Natural killer cell treated with Interleukin-12 subunit alpha and Interleukin-12 subunit beta and Interleukin-15 and Interleukin-18, amount 100 ng/mL, for 72 hours (primary cell): Measurements from ENCODE around the gene LZTFL1. TPM values are rescaled to one million over a fixed set of nuclear protein-coding genes. Genes with fewer than 3 reads are reported as not detected.

Experiments
- ATAC-seq, 2 donors: fragments of 150-1000 bp; cut with Tn5 transposase in 1 of 2; sonication (Bioruptor Pico), chemical (Tn5 transposase) in 1 of 2; 2 replicates each; pipeline ENCODE4 v1.10.0; 2021
- DNase-seq: peaks from one replicate; pipeline ENCODE4 v3.0.0; 2022; ENCODE audit warnings: low spot score
- H3K27ac Mint-ChIP-seq, 2 donors: 1 replicate in 1 of 2; 2 replicates in 1 of 2; pipeline ENCODE4 v1.8.0; 2022; ENCODE audit warnings: mixed read lengths in 2 of 2, mild to moderate bottlenecking in 1 of 2, moderate library complexity in 1 of 2
- H3K27me3 Mint-ChIP-seq, 2 donors: 1 replicate in 1 of 2; 2 replicates in 1 of 2; pipeline ENCODE4 v1.8.0; 2022; ENCODE audit warnings: mixed read lengths in 2 of 2
- H3K36me3 Mint-ChIP-seq: one replicate; pipeline ENCODE4 v1.8.0; 2022; ENCODE audit warnings: mixed read lengths
- H3K4me1 Mint-ChIP-seq, 2 donors: 1 replicate in 1 of 2; 2 replicates in 1 of 2; pipeline ENCODE4 v1.8.0; 2022; ENCODE audit warnings: low read depth in 2 of 2, mixed read lengths in 2 of 2, mild to moderate bottlenecking in 1 of 2
- H3K4me3 Mint-ChIP-seq: one replicate; pipeline ENCODE4 v1.8.0; 2022; ENCODE audit warnings: mixed read lengths
- H3K9me3 Mint-ChIP-seq: 2 replicates; pipeline ENCODE4 v1.8.0; 2022; ENCODE audit warnings: mixed read lengths
- total RNA-seq, 2 donors: library from RNA; stranded (reverse); gene quantifications; one replicate each; pipeline ENCODE4 v1.2.3, GENCODE V29; 2022

The LZTFL1 gene
- total RNA-seq, 2 donors from 2014 or later = 6.7 to 7.1 TPM

- Mint-ChIP-seq H3K36me3 (peaks cover 6% of the 10 kb centered on the region), H3K4me1 (peaks cover 8 to 11% of the 10 kb centered on the region in 2 donors), H3K27me3 (no peaks in the 10 kb centered on the region), H3K9me3 (no peaks in the 10 kb centered on the region), H3K27ac (no peak overlapping the region), H3K4me3 (no peak overlapping the region)
- ATAC-seq (peak in 1 of 2 donors; percentile 62), DNase-seq (no peak)
These were observed 23.9 kb downstream of the LZTFL1 start for GRCh38 chr3:45817831-45818522.

GRCh38 chr3:45816544-45816943 is 25.4 kb downstream of the LZTFL1 start:
- H3K4me1 Mint-ChIP-seq = peaks cover 8 to 11% of the 10 kb centered on the region in 2 donors
- H3K36me3 Mint-ChIP-seq = peaks cover 6% of the 10 kb centered on the region
- no peak overlapping the region for H3K4me3 Mint-ChIP-seq
- no peak for DNase-seq
- H3K9me3 Mint-ChIP-seq = no peaks in the 10 kb centered on the region
- H3K27me3 Mint-ChIP-seq = no peaks in the 10 kb centered on the region
- ATAC-seq = no peak
- H3K27ac Mint-ChIP-seq = no peak overlapping the region

- Mint-ChIP-seq H3K4me3 (no peak overlapping the region), H3K27ac (no peak overlapping the region), H3K27me3 (no peaks in the 10 kb centered on the region), H3K4me1 (peaks cover 8 to 11% of the 10 kb centered on the region in 2 donors), H3K36me3 (no peaks in the 10 kb centered on the region), H3K9me3 (no peaks in the 10 kb centered on the region)
- no peak for DNase-seq
- ATAC-seq = no peak
These were observed 27.6 kb downstream of the LZTFL1 start for GRCh38 chr3:45814322-45814721.

GRCh38 chr3:45807681-45808540 is 34.0 kb downstream of the LZTFL1 start:
- H3K27me3 Mint-ChIP-seq = no peaks in the 10 kb centered on the region
- no peaks in the 10 kb centered on the region for H3K9me3 Mint-ChIP-seq
- H3K4me1 Mint-ChIP-seq = no peaks in the 10 kb centered on the region
- H3K36me3 Mint-ChIP-seq = no peaks in the 10 kb centered on the region
- H3K27ac Mint-ChIP-seq = no peak overlapping the region
- DNase-seq = no peak
- H3K4me3 Mint-ChIP-seq = no peak overlapping the region
- ATAC-seq = no peak

GRCh38 chr3:45807133-45807532 is 34.8 kb downstream of the LZTFL1 start:
- Mint-ChIP-seq H3K4me3 (no peak overlapping the region), H3K27ac (no peak overlapping the region), H3K36me3 (no peaks in the 10 kb centered on the region), H3K4me1 (no peaks in the 10 kb centered on the region), H3K9me3 (no peaks in the 10 kb centered on the region), H3K27me3 (no peaks in the 10 kb centered on the region)
- DNase-seq (no peak), ATAC-seq (no peak)

GRCh38 chr3:45806072-45806471 is 35.8 kb downstream of the LZTFL1 start:
- Mint-ChIP-seq H3K27me3 (no peaks in the 10 kb centered on the region), H3K27ac (no peak overlapping the region), H3K4me3 (no peak overlapping the region), H3K36me3 (no peaks in the 10 kb centered on the region), H3K4me1 (no peaks in the 10 kb centered on the region), H3K9me3 (no peaks in the 10 kb centered on the region)
- ATAC-seq (no peak), DNase-seq (no peak)

- Mint-ChIP-seq H3K27me3 (peaks cover 3 to 10% of the 10 kb centered on the region in 2 donors), H3K9me3 (no peaks in the 10 kb centered on the region), H3K36me3 (no peaks in the 10 kb centered on the region), H3K4me3 (no peak overlapping the region), H3K27ac (no peak overlapping the region), H3K4me1 (no peaks in the 10 kb centered on the region)
- DNase-seq (no peak), ATAC-seq (peak; percentile 40 to 41)
These were observed 38.5 kb downstream of the LZTFL1 start for GRCh38 chr3:45803252-45803935.

- ATAC-seq (no peak), DNase-seq (no peak)
- Mint-ChIP-seq H3K36me3 (no peaks in the 10 kb centered on the region), H3K4me3 (no peak overlapping the region), H3K27ac (no peak overlapping the region), H3K4me1 (no peaks in the 10 kb centered on the region), H3K9me3 (no peaks in the 10 kb centered on the region), H3K27me3 (peaks cover 12 to 22% of the 10 kb centered on the region in 2 donors)
These were observed 39.8 kb downstream of the LZTFL1 start for GRCh38 chr3:45802146-45802545.

- Mint-ChIP-seq H3K9me3 (no peaks in the 10 kb centered on the region), H3K4me3 (no peak overlapping the region), H3K4me1 (peaks cover 0 to 6% of the 10 kb centered on the region in 2 donors), H3K27me3 (peaks cover 16 to 32% of the 10 kb centered on the region in 2 donors), H3K36me3 (no peaks in the 10 kb centered on the region), H3K27ac (no peak overlapping the region)
- no peak for DNase-seq
- no peak for ATAC-seq
These were observed 41.3 kb downstream of the LZTFL1 start for GRCh38 chr3:45800611-45801010.

- H3K27ac Mint-ChIP-seq = no peak overlapping the region
- H3K9me3 Mint-ChIP-seq = no peaks in the 10 kb centered on the region
- H3K4me1 Mint-ChIP-seq = peaks cover 3 to 12% of the 10 kb centered on the region in 2 donors
- DNase-seq (no peak), ATAC-seq (no peak)
- peaks cover 26 to 42% of the 10 kb centered on the region in 2 donors for H3K27me3 Mint-ChIP-seq
- H3K36me3 Mint-ChIP-seq = no peaks in the 10 kb centered on the region
- no peak overlapping the region for H3K4me3 Mint-ChIP-seq
These were observed 42.3 kb downstream of the LZTFL1 start for GRCh38 chr3:45799586-45799985.

- no peaks in the 10 kb centered on the region for H3K9me3 Mint-ChIP-seq
- ATAC-seq = no peak
- H3K4me3 Mint-ChIP-seq = no peak overlapping the region
- no peak for DNase-seq
- no peak overlapping the region for H3K27ac Mint-ChIP-seq
- peaks cover 30 to 58% of the 10 kb centered on the region in 2 donors for H3K27me3 Mint-ChIP-seq
- no peaks in the 10 kb centered on the region for H3K36me3 Mint-ChIP-seq
- H3K4me1 Mint-ChIP-seq = peaks cover 3 to 12% of the 10 kb centered on the region in 2 donors
These were observed 43.9 kb downstream of the LZTFL1 start for GRCh38 chr3:45798034-45798433.

- H3K4me1 Mint-ChIP-seq = peaks cover 3 to 12% of the 10 kb centered on the region in 2 donors
- peaks cover 30 to 59% of the 10 kb centered on the region in 2 donors for H3K27me3 Mint-ChIP-seq
- no peaks in the 10 kb centered on the region for H3K9me3 Mint-ChIP-seq
- H3K4me3 Mint-ChIP-seq = peak overlapping the region; percentile 10
- DNase-seq (no peak), ATAC-seq (no peak)
- H3K36me3 Mint-ChIP-seq = no peaks in the 10 kb centered on the region
- H3K27ac Mint-ChIP-seq = no peak overlapping the region
These were observed 44.8 kb downstream of the LZTFL1 start for GRCh38 chr3:45796902-45797637.
